Trophoblast cell (in vitro differentiated cells and primary cell): ENCODE data around the gene PBX4.

Experiments used
- DNase-seq, 2 donors: peaks; one replicate each; pipeline ENCODE4 v3.0.0-alpha.2; 2016
- H2AFZ ChIP-seq: 2 replicates; pipeline ENCODE4 v1.6.1; 2013; ENCODE audit warnings: low read length, moderate library complexity, mild to moderate bottlenecking; ENCODE audit not compliant: insufficient read depth, poor library complexity
- H2AK5ac ChIP-seq: 2 replicates; pipeline ENCODE4 v1.6.1; 2013; ENCODE audit warnings: mild to moderate bottlenecking, low read length
- H2BK120ac ChIP-seq: 2 replicates; pipeline ENCODE4 v1.6.1; 2013; ENCODE audit warnings: low read length, mild to moderate bottlenecking, moderate library complexity; ENCODE audit not compliant: insufficient read depth, poor library complexity
- H2BK12ac ChIP-seq: 2 replicates; pipeline ENCODE4 v1.6.1; 2013; ENCODE audit warnings: mild to moderate bottlenecking, low read length, moderate library complexity
- H2BK5ac ChIP-seq: 2 replicates; pipeline ENCODE4 v1.6.1; 2013; ENCODE audit warnings: low read length, low read depth, moderate library complexity, mild to moderate bottlenecking; ENCODE audit not compliant: poor library complexity
- H3K14ac ChIP-seq: 2 replicates; pipeline ENCODE4 v1.6.1; 2013; ENCODE audit warnings: mild to moderate bottlenecking, low read length
- H3K18ac ChIP-seq: 2 replicates; pipeline ENCODE4 v1.6.1; 2013; ENCODE audit warnings: mild to moderate bottlenecking, low read length
- H3K23ac ChIP-seq: 2 replicates; pipeline ENCODE4 v1.6.1; 2013; ENCODE audit warnings: low read length
- H3K27ac ChIP-seq: 2 replicates; pipeline ENCODE4 v1.5.1; 2013; ENCODE audit warnings: low read depth, mild to moderate bottlenecking, inconsistent platforms, low read length, moderate library complexity
- H3K27me3 ChIP-seq: 2 replicates; pipeline ENCODE4 v1.6.1; 2013; ENCODE audit warnings: inconsistent platforms, mild to moderate bottlenecking, low read length, moderate library complexity; ENCODE audit not compliant: insufficient read depth
- H3K36me3 ChIP-seq, 2 experiments: 1 replicate in 1 of 2; 2 replicates in 1 of 2; pipeline ENCODE4 v1.6.1; 2013; ENCODE audit warnings: low read length in 2 of 2, mild to moderate bottlenecking in 2 of 2, moderate library complexity in 1 of 2; ENCODE audit not compliant: insufficient read depth in 2 of 2, control insufficient read depth in 1 of 2
- H3K4ac ChIP-seq: 2 replicates; pipeline ENCODE4 v1.6.1; 2013; ENCODE audit warnings: low read depth, mild to moderate bottlenecking, low read length, moderate library complexity
- H3K4me1 ChIP-seq, 2 experiments: 1 replicate in 1 of 2; 2 replicates in 1 of 2; pipeline ENCODE4 v1.6.1; 2013; ENCODE audit warnings: low read length in 2 of 2, mild to moderate bottlenecking in 2 of 2, moderate library complexity in 1 of 2; ENCODE audit not compliant: insufficient read depth in 2 of 2, control insufficient read depth in 1 of 2
- H3K4me2 ChIP-seq: 2 replicates; pipeline ENCODE4 v1.6.1; 2013; ENCODE audit warnings: inconsistent platforms, mild to moderate bottlenecking, low read length, moderate library complexity
- H3K4me3 ChIP-seq: 2 replicates; pipeline ENCODE4 v1.5.1; 2013; ENCODE audit warnings: mild to moderate bottlenecking, low read depth, low read length, inconsistent platforms
- H3K79me1 ChIP-seq: one replicate; pipeline ENCODE4 v1.6.1; 2013; ENCODE audit warnings: low read length
- H3K79me2 ChIP-seq: 2 replicates; pipeline ENCODE4 v1.6.1; 2013; ENCODE audit warnings: low read length, mild to moderate bottlenecking; ENCODE audit not compliant: control insufficient read depth, insufficient read depth, poor library complexity
- H3K9ac ChIP-seq: 2 replicates; pipeline ENCODE4 v1.6.1; 2013; ENCODE audit warnings: mild to moderate bottlenecking, low read length
- H3K9me3 ChIP-seq: 2 replicates; pipeline ENCODE4 v1.6.1; 2013; ENCODE audit warnings: low read depth, mild to moderate bottlenecking, control low read depth, inconsistent platforms, low read length; ENCODE audit not compliant: insufficient read depth
- H4K12ac ChIP-seq: 2 replicates; pipeline ENCODE4 v1.6.1; 2013; ENCODE audit warnings: low read depth, mild to moderate bottlenecking, low read length, moderate library complexity
- H4K8ac ChIP-seq: 2 replicates; pipeline ENCODE4 v1.6.1; 2013; ENCODE audit warnings: low read depth, mild to moderate bottlenecking, low read length, moderate library complexity
- H4K91ac ChIP-seq: one replicate; pipeline ENCODE4 v1.6.1; 2013; ENCODE audit warnings: low read depth, mild to moderate bottlenecking, low read length, moderate library complexity
- WGBS: extraction: QIAGEN DNeasy Blood & Tissue Kit; methylation state at CpG from one replicate; pipeline ENCODE4 v1.1.7; 2013; ENCODE audit warnings: missing lambda C conversion rate; ENCODE audit not compliant: insufficient read length, insufficient coverage; ENCODE audit errors: extremely low coverage; 5-methylcytosine and 5-hydroxymethylcytosine counted together

Gene PBX4

DNA sequence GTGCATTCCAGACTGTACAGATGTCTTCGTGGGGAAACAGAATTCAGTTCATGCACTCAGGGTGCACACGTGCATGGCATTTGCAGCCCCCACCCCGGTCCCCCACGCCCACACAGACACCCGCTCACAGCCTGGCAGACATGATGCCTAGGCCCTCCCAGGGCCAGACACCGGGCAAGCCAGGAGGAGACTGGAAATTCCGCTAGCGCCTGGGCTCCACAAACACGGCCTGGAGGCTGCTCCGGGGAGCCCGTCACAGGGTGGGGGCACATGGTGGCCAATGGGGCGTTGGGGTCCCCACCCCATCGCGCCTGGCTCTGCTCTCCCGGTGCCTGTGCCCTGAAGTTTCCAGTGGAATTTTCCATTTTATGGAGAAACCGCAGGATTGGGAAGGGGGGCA is 76.9 kb downstream of the PBX4 start:
- no peak overlapping the region for H2BK120ac ChIP-seq
- peaks cover 4 to 10% of the 10 kb centered on the region in 2 experiments for H3K4me1 ChIP-seq
- H3K14ac ChIP-seq, result no peak overlapping the region
- no peak overlapping the region for H4K12ac ChIP-seq
- no CpG with 5 or more reads among the region's 16 CpGs for WGBS
- no peak overlapping the region for H4K8ac ChIP-seq
- no peak overlapping the region for H3K4ac ChIP-seq
- no peak overlapping the region for H3K4me3 ChIP-seq
- no peak overlapping the region for H2BK12ac ChIP-seq
- H3K4me2 ChIP-seq, result no peak overlapping the region
- H2BK5ac ChIP-seq, result no peak overlapping the region
- no peak overlapping the region for H2AK5ac ChIP-seq
- DNase-seq, result no peak
- H3K27ac ChIP-seq, result no peak overlapping the region
- H3K18ac ChIP-seq, result no peak overlapping the region
- peaks cover 16% of the 10 kb centered on the region for H3K9me3 ChIP-seq
- no peak overlapping the region for H2AFZ ChIP-seq
- H3K9ac ChIP-seq, result no peak overlapping the region
- no peaks in the 10 kb centered on the region for H3K79me1 ChIP-seq
- peaks cover 3 to 9% of the 10 kb centered on the region in 2 experiments for H3K36me3 ChIP-seq
- H4K91ac ChIP-seq, result no peak overlapping the region
- no peaks in the 10 kb centered on the region for H3K79me2 ChIP-seq
- peaks cover 5% of the 10 kb centered on the region for H3K27me3 ChIP-seq
- no peak overlapping the region for H3K23ac ChIP-seq

- Histone ChIP-seq H4K91ac (no peak overlapping the region), H2AFZ (no peak overlapping the region), H3K9me3 (peaks cover 16% of the 10 kb centered on the region), H2BK12ac (no peak overlapping the region), H3K4ac (no peak overlapping the region), H3K9ac (no peak overlapping the region), H3K4me1 (peaks cover 4 to 10% of the 10 kb centered on the region in 2 experiments), H3K79me2 (no peaks in the 10 kb centered on the region), H3K23ac (no peak overlapping the region), H4K8ac (no peak overlapping the region), H2BK120ac (no peak overlapping the region), H3K18ac (no peak overlapping the region), H3K27ac (no peak overlapping the region), H3K14ac (no peak overlapping the region), H3K27me3 (peaks cover 5% of the 10 kb centered on the region), H2BK5ac (no peak overlapping the region), H2AK5ac (no peak overlapping the region), H3K4me3 (no peak overlapping the region), H3K79me1 (no peaks in the 10 kb centered on the region), H3K4me2 (peak overlapping the region; percentile 8), H3K36me3 (peaks cover 3 to 9% of the 10 kb centered on the region in 2 experiments), H4K12ac (no peak overlapping the region)
- no CpG with 5 or more reads among the region's 45 CpGs for WGBS
- DNase-seq, result peak; percentile 82 to 85
Measured at GRCh38 chr19:19540715-19541515, 77.6 kb downstream of the PBX4 start.

- no CpG with 5 or more reads among the region's 74 CpGs for WGBS
- Histone ChIP-seq H3K27me3 (peaks cover 5% of the 10 kb centered on the region), H3K36me3 (peaks cover 5 to 13% of the 10 kb centered on the region in 2 experiments), H4K8ac (no peak overlapping the region), H3K79me2 (no peaks in the 10 kb centered on the region), H3K23ac (no peak overlapping the region), H3K4ac (no peak overlapping the region), H4K91ac (no peak overlapping the region), H3K4me3 (no peak overlapping the region), H2BK12ac (no peak overlapping the region), H3K79me1 (no peaks in the 10 kb centered on the region), H3K4me1 (peaks cover 4 to 10% of the 10 kb centered on the region in 2 experiments), H2AFZ (no peak overlapping the region), H2BK5ac (no peak overlapping the region), H2BK120ac (no peak overlapping the region), H2AK5ac (no peak overlapping the region), H3K4me2 (no peak overlapping the region), H4K12ac (no peak overlapping the region), H3K27ac (no peak overlapping the region), H3K9me3 (peaks cover 15% of the 10 kb centered on the region), H3K14ac (no peak overlapping the region), H3K18ac (no peak overlapping the region), H3K9ac (no peak overlapping the region)
- DNase-seq, result peak; percentile 57 to 68
Measured at GRCh38 chr19:19540064-19540714, 78.3 kb downstream of the PBX4 start.

DNA sequence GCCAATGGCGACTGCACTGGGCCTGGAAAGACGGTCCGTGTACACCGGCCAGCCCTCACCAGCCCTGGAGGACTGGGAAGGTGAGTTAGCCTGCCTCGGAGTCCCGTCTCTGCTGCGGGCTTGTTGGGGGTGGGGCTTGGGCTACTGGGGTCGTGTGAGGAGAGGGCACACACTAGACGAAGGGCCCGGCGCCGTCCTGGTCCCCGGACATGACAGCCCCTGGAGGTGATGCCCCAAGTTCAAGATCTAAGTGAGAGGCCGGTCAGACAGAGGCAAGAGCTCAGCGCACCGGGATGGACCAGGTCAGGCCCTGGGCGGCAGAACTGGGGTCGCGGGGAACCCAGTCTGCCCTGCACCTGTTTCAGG is 78.8 kb downstream of the PBX4 start:
- no peak overlapping the region for H4K8ac ChIP-seq
- H3K4ac ChIP-seq, result no peak overlapping the region
- no peak overlapping the region for H3K4me3 ChIP-seq
- no peak overlapping the region for H2BK12ac ChIP-seq
- no peak overlapping the region for H2BK5ac ChIP-seq
- no peak overlapping the region for H3K27ac ChIP-seq
- no CpG with 5 or more reads among the region's 19 CpGs for WGBS
- no peak overlapping the region for H4K91ac ChIP-seq
- no peaks in the 10 kb centered on the region for H3K79me1 ChIP-seq
- H3K27me3 ChIP-seq, result peaks cover 5% of the 10 kb centered on the region
- H2AFZ ChIP-seq, result no peak overlapping the region
- DNase-seq, result no peak
- H2BK120ac ChIP-seq, result no peak overlapping the region
- H2AK5ac ChIP-seq, result no peak overlapping the region
- no peak overlapping the region for H3K9ac ChIP-seq
- H3K4me2 ChIP-seq, result no peak overlapping the region
- peaks cover 4 to 10% of the 10 kb centered on the region in 2 experiments for H3K4me1 ChIP-seq
- no peak overlapping the region for H3K23ac ChIP-seq
- peaks cover 15% of the 10 kb centered on the region for H3K9me3 ChIP-seq
- no peak overlapping the region for H4K12ac ChIP-seq
- no peak overlapping the region for H3K18ac ChIP-seq
- no peak overlapping the region for H3K14ac ChIP-seq
- peaks cover 4 to 15% of the 10 kb centered on the region in 2 experiments for H3K36me3 ChIP-seq
- no peaks in the 10 kb centered on the region for H3K79me2 ChIP-seq
